Spinal cord (tissue), 10 donors: ENCODE data around the gene BIK. TPM values are rescaled to one million over a fixed set of nuclear protein-coding genes. Genes with fewer than 3 reads are reported as not detected.

Source experiments
- DNase-seq, 6 donors: peaks; one replicate each; pipeline versions ENCODE4 v3.0.0 to v3.0.0-alpha.2; 2013 to 2015; ENCODE audit warnings: low spot score in 6 of 6, low read depth in 4 of 6
- H3K27ac ChIP-seq: one replicate; pipeline ENCODE4 v1.5.1; 2013; ENCODE audit warnings: low read depth, low read length, control low read depth
- H3K27me3 ChIP-seq: one replicate; pipeline ENCODE4 v1.6.1; 2013; ENCODE audit warnings: low read length; ENCODE audit not compliant: control insufficient read depth, insufficient read depth
- H3K36me3 ChIP-seq: one replicate; pipeline ENCODE4 v1.6.1; 2013; ENCODE audit warnings: low read length; ENCODE audit not compliant: control insufficient read depth, insufficient read depth
- H3K4me1 ChIP-seq: one replicate; pipeline ENCODE4 v1.6.1; 2013; ENCODE audit warnings: low read length; ENCODE audit not compliant: control insufficient read depth, insufficient read depth
- H3K4me3 ChIP-seq: one replicate; pipeline ENCODE4 v1.5.1; 2013; ENCODE audit warnings: low read depth, low read length, control low read depth
- H3K9me3 ChIP-seq: one replicate; pipeline ENCODE4 v1.6.1; 2013; ENCODE audit warnings: low read length; ENCODE audit not compliant: control insufficient read depth, insufficient read depth
- WGBS: methylation state at CpG from one replicate; pipeline ENCODE4 v1.1.5; 2013; ENCODE audit warnings: missing lambda C conversion rate; ENCODE audit not compliant: insufficient coverage; 5-methylcytosine and 5-hydroxymethylcytosine counted together
- polyA plus RNA-seq, 2 donors: library from polyadenylated mRNA; unstranded; fragments of 120-200 nt; gene quantifications; one replicate each; pipeline ENCODE4 v1.2.1, GENCODE V29; 2013; ENCODE audit not compliant: insufficient read length in 2 of 2
- total RNA-seq, 2 donors: library from RNA; depleted of rRNA in 1 of 2; stranded (reverse); fragments of 120-200 nt in 1 of 2; fragments of >200 nt in 1 of 2; gene quantifications; one replicate each; pipeline versions ENCODE4 v1.2.3 to v1.2.4, GENCODE V29; 2013 to 2014
- donor health status: healthy.

The BIK gene
- total and polyA plus RNA-seq, 4 donors, result 0.50 to 1.1 (median 0.90) TPM

DNA sequence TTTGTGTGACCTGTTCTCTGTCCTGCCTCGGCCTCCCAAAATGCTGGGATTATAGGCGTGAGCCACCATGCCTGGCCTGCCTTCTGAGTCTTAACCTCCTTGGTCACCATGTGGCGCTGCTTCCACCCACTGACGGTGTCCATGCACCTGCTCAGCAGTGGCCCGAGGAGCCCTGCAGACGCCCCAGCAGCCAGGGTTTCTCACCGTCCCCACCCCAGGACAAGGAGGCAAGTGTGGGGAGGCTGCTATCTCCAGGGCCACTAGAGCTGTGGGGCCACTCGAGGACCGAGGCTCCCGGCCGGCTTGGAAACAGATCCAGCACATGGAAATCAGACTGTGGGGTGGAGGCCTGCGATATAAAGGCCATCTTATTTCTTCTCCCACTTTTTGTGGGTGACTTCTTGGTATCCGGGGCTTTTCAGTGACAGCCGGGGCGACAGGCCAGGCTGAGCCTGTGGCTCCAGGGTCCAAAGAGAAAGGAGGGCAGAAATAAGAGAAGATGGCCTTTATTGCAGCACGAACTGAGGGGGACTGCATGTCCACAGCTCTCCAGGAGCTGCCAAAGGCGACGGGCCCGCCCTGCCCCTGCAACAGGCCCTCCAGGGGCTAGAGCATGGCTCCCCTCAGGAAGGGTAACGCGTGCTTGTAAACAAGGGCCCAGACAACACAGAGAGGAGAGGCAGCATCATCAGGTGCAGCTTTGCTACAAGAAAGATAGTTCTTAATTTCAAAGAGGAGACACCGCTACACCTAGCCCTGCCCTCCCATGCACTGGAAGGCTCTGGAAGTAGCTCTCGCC lies 55.8 kb downstream of the BIK start:
- WGBS, result 89% methylated on average over 17 of the region's 23 CpGs
- Histone ChIP-seq H3K4me3 (no peak overlapping the region), H3K36me3 (peaks cover 70% of the 10 kb centered on the region), H3K27ac (no peak overlapping the region), H3K4me1 (peaks cover 5% of the 10 kb centered on the region), H3K27me3 (no peaks in the 10 kb centered on the region), H3K9me3 (no peaks in the 10 kb centered on the region)
- no peak for DNase-seq

DNA sequence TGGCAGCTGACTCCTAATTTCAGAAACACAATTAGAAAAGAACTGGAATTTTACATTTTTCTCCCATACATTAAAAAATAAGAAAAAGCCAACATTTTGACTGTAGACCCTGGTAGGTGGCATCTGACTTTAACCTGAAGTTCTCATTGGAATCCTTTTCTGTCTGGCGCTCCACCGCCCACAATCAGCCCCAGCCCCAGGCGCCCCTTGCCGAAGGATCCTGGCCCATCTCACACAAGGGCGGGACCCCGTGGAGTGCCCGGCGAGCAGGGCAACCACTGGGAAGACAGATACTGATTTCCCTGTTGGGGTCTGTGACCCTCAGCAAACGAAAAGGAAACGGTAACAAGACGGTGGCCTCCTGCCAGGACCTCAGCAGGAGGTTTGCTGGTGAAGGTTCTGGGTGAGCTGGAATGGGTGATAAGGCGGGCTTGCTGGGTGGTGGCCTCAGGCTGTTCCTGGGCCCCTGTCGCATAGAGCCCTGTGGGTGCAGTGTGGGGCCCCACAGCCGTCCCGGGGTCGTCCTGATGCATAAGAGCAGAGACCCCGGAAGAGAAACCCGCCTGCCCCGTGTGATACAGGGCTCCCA lies 56.5 kb downstream of the BIK start:
- no peaks in the 10 kb centered on the region for H3K9me3 ChIP-seq
- H3K36me3 ChIP-seq, result peaks cover 77% of the 10 kb centered on the region
- H3K4me1 ChIP-seq, result peaks cover 5% of the 10 kb centered on the region
- H3K27me3 ChIP-seq, result no peaks in the 10 kb centered on the region
- H3K27ac ChIP-seq, result no peak overlapping the region
- WGBS, result 93% methylated on average over 15 of the region's 19 CpGs
- no peak overlapping the region for H3K4me3 ChIP-seq
- DNase-seq, result no peak

DNA sequence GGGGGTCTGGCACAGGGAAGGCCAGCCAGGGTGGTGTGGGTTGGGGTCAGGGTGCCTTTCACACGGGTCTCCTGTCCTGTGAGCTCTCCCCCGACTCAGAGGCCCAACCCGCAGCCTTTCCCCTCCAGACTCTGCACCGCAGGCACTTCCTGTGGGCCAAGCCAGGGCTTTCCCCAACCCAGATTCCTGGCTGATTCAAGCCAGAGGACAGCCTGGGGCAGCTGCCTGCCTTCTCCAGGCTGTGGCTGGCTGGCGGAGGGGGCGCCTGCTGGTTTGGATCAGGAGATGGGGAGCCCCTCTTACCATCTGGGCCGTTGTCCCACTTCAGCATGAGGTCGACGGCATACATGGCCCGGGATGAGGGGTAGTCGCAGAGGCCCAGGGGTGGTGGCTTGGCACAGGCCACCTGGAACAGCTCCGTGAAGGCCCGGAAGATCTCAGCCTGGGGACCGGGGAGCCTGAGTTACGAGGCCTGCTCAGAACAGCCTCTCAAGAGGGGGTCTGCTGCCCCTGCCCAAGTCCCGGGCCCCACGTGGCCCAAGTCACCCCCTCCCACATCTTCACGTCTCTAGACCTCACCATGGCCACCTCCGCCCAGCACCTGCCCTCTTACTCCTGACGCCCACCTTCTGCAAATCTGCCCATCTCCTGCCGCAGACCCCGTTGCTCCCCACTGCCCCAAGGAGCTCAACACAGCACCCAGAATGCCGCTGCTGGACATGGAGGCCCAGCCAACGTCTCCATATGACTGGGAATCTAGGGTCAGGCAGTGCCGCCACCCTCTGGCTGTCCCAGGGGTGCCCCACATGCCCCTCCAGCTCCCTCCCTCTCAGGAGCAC lies 58.1 kb downstream of the BIK start:
- 85% methylated on average over 22 of the region's 25 CpGs for WGBS
- Histone ChIP-seq H3K4me1 (peaks cover 3% of the 10 kb centered on the region), H3K4me3 (no peak overlapping the region), H3K27ac (no peak overlapping the region), H3K36me3 (peaks cover 80% of the 10 kb centered on the region), H3K9me3 (no peaks in the 10 kb centered on the region), H3K27me3 (no peaks in the 10 kb centered on the region)
- no peak for DNase-seq

DNA sequence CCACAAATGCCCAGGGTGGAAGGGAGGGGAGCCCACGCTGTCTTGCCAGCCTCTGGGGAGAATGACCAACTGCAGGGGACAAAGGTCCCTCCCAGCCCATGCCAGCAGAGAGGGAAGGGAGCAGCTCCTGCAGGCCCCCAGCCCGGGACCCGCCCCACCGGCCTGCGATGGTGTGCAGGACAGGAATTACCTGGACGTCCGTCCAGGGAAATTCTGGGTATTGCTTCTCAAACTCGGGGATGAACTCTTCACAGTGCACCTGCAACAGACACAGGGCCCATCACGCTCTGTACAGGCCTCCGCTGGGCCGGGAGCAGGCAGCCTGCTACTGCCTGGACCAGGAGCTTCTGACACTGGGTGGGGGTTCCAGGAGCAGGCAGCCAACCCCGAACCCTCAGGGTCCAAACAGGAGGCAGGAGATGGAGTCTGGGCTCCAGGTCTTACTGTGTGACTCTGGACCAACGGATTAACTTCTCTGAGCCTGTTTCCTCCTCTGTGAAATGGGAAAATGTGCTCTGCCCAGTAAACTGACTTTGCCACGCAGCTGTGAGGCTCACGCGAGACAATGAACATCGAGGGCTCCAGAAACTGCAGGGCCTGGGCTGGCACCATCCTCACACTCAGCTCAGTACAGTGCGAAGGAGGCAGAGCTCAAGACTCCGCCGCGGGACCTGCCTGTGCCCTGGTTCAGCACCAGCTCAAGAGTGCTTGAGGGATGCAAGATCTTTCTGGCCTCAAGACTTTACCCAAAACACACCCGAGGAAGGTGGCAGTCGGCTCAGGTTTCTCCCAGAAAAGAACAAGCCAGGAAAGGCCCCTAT lies 59.0 kb downstream of the BIK start:
- no peaks in the 10 kb centered on the region for H3K9me3 ChIP-seq
- no peaks in the 10 kb centered on the region for H3K27me3 ChIP-seq
- no peak for DNase-seq
- 98% methylated on average over 23 of the region's 23 CpGs for WGBS
- peaks cover 88% of the 10 kb centered on the region for H3K36me3 ChIP-seq
- H3K27ac ChIP-seq, result no peak overlapping the region
- no peak overlapping the region for H3K4me3 ChIP-seq
- no peaks in the 10 kb centered on the region for H3K4me1 ChIP-seq

DNA sequence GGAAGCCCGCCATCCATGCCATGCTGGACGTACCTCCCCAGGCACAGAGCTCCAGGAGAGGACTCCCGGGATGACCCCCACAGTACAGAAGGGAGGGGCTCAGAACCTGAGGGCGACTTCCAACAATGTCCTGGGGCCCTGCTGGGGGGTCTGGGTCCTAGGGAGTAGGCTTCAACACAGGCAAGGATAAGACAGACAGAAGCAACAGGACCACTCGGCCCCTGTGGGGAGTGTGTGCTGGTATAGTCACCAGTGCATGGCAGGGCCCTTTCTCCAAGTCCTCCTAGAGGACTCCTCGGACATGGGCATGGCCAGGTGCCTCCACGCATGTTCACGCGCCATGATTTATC lies 59.6 kb downstream of the BIK start:
- WGBS, result 89% methylated on average over 9 of the region's 9 CpGs
- no peaks in the 10 kb centered on the region for H3K27me3 ChIP-seq
- H3K27ac ChIP-seq, result no peak overlapping the region
- H3K4me1 ChIP-seq, result no peaks in the 10 kb centered on the region
- DNase-seq, result no peak
- H3K4me3 ChIP-seq, result no peak overlapping the region
- no peaks in the 10 kb centered on the region for H3K9me3 ChIP-seq
- H3K36me3 ChIP-seq, result peaks cover 94% of the 10 kb centered on the region

DNA sequence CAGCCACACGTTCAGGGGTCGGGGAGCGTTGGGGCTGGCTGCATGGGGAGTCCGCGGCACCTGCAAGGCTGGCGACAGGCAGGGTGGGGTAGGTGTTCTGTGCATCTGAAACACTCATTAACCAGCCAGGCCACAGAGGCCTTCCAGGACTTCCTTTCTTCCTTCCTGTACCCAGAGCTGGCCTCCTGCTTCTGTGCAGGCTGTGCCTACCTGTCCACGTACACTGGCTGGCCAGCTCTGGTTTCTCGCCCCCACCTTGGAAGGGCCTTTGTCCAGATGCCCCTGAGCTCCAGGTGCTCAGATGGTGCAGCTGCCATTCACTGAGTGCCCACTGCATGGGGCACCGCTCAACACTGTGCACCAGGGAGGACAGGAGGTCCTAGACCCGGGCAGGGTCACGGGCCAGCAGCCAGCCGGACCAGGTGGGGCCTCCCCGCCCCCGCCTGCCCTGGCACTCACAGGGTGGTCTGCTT lies 60.5 kb downstream of the BIK start:
- 92% methylated on average over 10 of the region's 14 CpGs for WGBS
- no peak for DNase-seq
- no peaks in the 10 kb centered on the region for H3K4me1 ChIP-seq
- H3K27ac ChIP-seq, result no peak overlapping the region
- H3K36me3 ChIP-seq, result peaks cover 99% of the 10 kb centered on the region
- no peaks in the 10 kb centered on the region for H3K27me3 ChIP-seq
- H3K9me3 ChIP-seq, result no peaks in the 10 kb centered on the region
- no peak overlapping the region for H3K4me3 ChIP-seq

DNA sequence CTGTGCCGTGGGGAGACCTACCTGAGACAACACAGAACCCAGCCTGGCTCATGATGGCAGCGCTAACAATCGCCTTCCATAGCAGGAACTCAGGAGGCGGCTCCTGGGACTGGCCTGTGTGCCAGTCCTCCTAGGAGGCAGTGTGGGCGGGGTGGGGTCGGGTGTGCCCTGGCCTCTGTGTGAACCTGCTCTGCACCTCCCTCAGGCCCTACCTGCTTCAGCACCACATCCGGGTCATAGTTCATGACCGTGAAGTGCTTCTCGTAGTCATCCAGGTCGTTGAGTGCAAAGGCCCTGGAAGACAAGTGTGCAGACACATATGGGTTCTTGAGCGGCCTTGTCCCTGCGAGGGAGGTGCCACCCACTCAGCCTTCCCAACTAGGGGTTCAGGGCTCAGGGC lies 61.1 kb downstream of the BIK start:
- 92% methylated on average over 11 of the region's 12 CpGs for WGBS
- no peak for DNase-seq
- Histone ChIP-seq H3K9me3 (no peaks in the 10 kb centered on the region), H3K4me3 (no peak overlapping the region), H3K27ac (no peak overlapping the region), H3K27me3 (no peaks in the 10 kb centered on the region), H3K36me3 (peaks cover 99% of the 10 kb centered on the region), H3K4me1 (no peaks in the 10 kb centered on the region)

DNA sequence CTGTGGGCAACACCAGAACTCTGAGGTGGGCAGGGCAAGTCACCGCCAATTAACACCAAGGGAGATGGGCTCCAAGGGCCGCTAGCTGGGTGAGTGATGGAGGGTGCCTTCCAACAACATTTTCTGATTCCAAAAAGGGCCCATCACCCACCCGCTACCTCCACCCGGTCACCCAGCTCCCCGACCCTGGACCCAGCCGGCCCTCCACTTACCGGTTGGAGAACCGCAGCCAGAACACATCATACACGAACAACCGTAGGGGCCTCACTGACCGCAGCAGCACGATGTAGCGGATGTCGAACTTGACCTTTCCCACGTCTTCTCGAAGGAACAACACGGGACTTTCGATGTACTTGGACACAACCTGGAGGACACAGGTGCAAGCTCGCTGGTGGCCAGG lies 61.6 kb downstream of the BIK start:
- Histone ChIP-seq H3K4me3 (no peak overlapping the region), H3K27ac (no peak overlapping the region), H3K4me1 (no peaks in the 10 kb centered on the region), H3K9me3 (no peaks in the 10 kb centered on the region), H3K27me3 (no peaks in the 10 kb centered on the region), H3K36me3 (peaks cover 97% of the 10 kb centered on the region)
- no peak for DNase-seq
- 95% methylated on average over 18 of the region's 19 CpGs for whole genome bisulfite sequencing

DNA sequence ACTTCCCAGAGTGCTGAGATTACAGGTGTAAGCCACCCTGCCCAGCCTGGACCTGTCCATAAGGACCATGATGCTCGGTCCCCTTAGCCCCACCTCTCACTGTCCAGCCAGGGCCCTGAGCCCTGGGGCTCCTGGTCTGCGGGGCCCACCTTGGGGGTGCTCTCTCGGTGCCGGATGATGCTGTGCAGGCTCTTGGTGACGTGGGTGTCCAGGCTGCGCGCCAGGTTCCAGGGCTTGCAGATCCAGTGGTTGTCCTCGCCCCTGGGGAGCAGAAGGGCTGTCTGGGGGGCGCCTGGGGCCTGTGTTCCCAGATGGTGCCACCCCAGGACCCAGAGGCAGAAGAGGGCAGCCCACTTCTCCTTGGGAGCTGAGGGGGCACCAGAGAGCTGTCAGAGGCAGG lies 63.0 kb downstream of the BIK start:
- no peaks in the 10 kb centered on the region for H3K27me3 ChIP-seq
- 97% methylated on average over 9 of the region's 9 CpGs for WGBS
- no peak for DNase-seq
- no peaks in the 10 kb centered on the region for H3K4me1 ChIP-seq
- H3K36me3 ChIP-seq, result peaks cover 90% of the 10 kb centered on the region
- H3K9me3 ChIP-seq, result no peaks in the 10 kb centered on the region
- H3K27ac ChIP-seq, result no peak overlapping the region
- no peak overlapping the region for H3K4me3 ChIP-seq
